Peyer's patch (tissue), 4 donors: ENCODE measurements around the gene POMGNT2.

Experiments
- CTCF ChIP-seq, 6 experiments: fragments of 450-650 bp in 4 of 6; fragments of 200-600 bp in 2 of 6; sonication (generic) in 1 of 6; IDR thresholded peaks; one replicate each; pipeline ENCODE4 v1.5.1; 2017 to 2019; ENCODE audit warnings: antibody characterized with exemption in 6 of 6, mild to moderate bottlenecking in 3 of 6, moderate library complexity in 1 of 6
- POLR2A ChIP-seq, 2 donors: fragments of 450-650 bp; IDR thresholded peaks; one replicate each; pipeline ENCODE4 v1.5.1; 2017; ENCODE audit warnings: antibody characterized with exemption in 2 of 2, mild to moderate bottlenecking in 2 of 2, moderate library complexity in 2 of 2

- TF ChIP-seq CTCF (IDR thresholded peaks at IDR 0.05) (no peak), POLR2A (IDR thresholded peaks at IDR 0.05) (no peak)
Measured at GRCh38 chr3:43062564-43063040, 43.3 kb downstream of the POMGNT2 start.
